SK-N-SH (cell line): Measurements from ENCODE around the gene FAM184A. TPM values are rescaled to one million over a fixed set of nuclear protein-coding genes. Genes with fewer than 3 reads are reported as not detected.

ENCODE experiments used
- CTCF ChIA-PET: fragments of 300-600, 350-600 bp; formaldehyde crosslinking; extraction: SDS; loops from one replicate; lab custom pipeline; 2021; lab: Yijun Ruan, JAX
- POLR2A ChIA-PET: fragments of 350-600 bp; sonication (Branson Sonifier 250); formaldehyde crosslinking; extraction: SDS; loops from one replicate; lab custom pipeline; 2020; ENCODE audit warnings: antibody characterized with exemption, inconsistent platforms; lab: Yijun Ruan, JAX
- DNase-seq: peaks from one replicate; pipeline ENCODE4 v3.0.0; 2012
- H2AFZ ChIP-seq: fragments of 200-600 bp; sonication (generic); 2 replicates; pipeline ENCODE4 v1.8.1; 2016; ENCODE audit warnings: antibody characterized with exemption, mild to moderate bottlenecking, low read depth
- H3F3A ChIP-seq: fragments of 200-600 bp; sonication (generic); replicated peaks from 2 replicates; pipeline ENCODE3; 2016; ENCODE audit warnings: antibody characterized with exemption, mild to moderate bottlenecking; ENCODE audit not compliant: insufficient read depth
- H3K27ac ChIP-seq, 2 experiments: fragments of 200-500 bp in 1 of 2; fragments of 200-600 bp in 1 of 2; sonication (Bioruptor generic) in 1 of 2; sonication (generic), shearing (Covaris generic) in 1 of 2; 2 replicates each; pipeline versions ENCODE4 v1.5.1 to v1.6.1; 2014 to 2016; ENCODE audit warnings: low read depth in 2 of 2, inconsistent platforms in 1 of 2, low read length in 1 of 2, mild to moderate bottlenecking in 1 of 2, mixed read lengths in 1 of 2
- H3K27me3 ChIP-seq: fragments of 200-600 bp; sonication (generic), shearing (Covaris generic); 2 replicates; pipeline ENCODE4 v1.6.1; 2016; ENCODE audit warnings: mixed run types; ENCODE audit not compliant: insufficient read depth
- H3K36me3 ChIP-seq, 2 experiments: fragments of 200-500 bp in 1 of 2; fragments of 200-600 bp in 1 of 2; sonication (Bioruptor generic) in 1 of 2; sonication (generic) in 1 of 2; replicated peaks in 1 of 2; 2 replicates each; pipeline versions ENCODE3 to v1.5.1; 2014 to 2016; ENCODE audit warnings: low read length in 1 of 2, mild to moderate bottlenecking in 1 of 2; ENCODE audit not compliant: insufficient read depth in 2 of 2, control insufficient read depth in 1 of 2
- H3K4me1 ChIP-seq, 2 experiments: fragments of 200-500 bp in 1 of 2; fragments of 200-600 bp in 1 of 2; sonication (Bioruptor generic) in 1 of 2; sonication (generic), shearing (Covaris generic) in 1 of 2; 2 replicates each; pipeline versions ENCODE4 v1.5.1 to v1.6.1; 2014 to 2016; ENCODE audit warnings: low read depth in 1 of 2, low read length in 1 of 2, mixed run types in 1 of 2; ENCODE audit not compliant: insufficient read depth in 2 of 2, control insufficient read depth in 1 of 2
- H3K4me2 ChIP-seq: fragments of 200-600 bp; sonication (generic), shearing (Covaris generic); 2 replicates; pipeline ENCODE4 v1.6.1; 2017; ENCODE audit warnings: mixed run types
- H3K4me3 ChIP-seq, 2 experiments: fragments of 200-500 bp in 1 of 2; fragments of 200-600 bp in 1 of 2; sonication (Bioruptor generic) in 1 of 2; sonication (generic), shearing (Covaris generic) in 1 of 2; 2 replicates each; pipeline versions ENCODE4 v1.5.1 to v1.8.1; 2014 to 2016; ENCODE audit warnings: low read depth in 2 of 2, inconsistent platforms in 1 of 2, low read length in 1 of 2, mild to moderate bottlenecking in 1 of 2, mixed read lengths in 1 of 2, moderate library complexity in 1 of 2
- H3K79me2 ChIP-seq: fragments of 200-600 bp; sonication (generic); 2 replicates; pipeline ENCODE4 v1.8.1; 2017; ENCODE audit warnings: mild to moderate bottlenecking; ENCODE audit not compliant: insufficient read depth
- H3K9ac ChIP-seq: fragments of 200-600 bp; sonication (generic); 2 replicates; pipeline ENCODE4 v1.6.1; 2017; ENCODE audit warnings: mixed run types
- H3K9me2 ChIP-seq: fragments of 200-600 bp; sonication (generic); 2 replicates; pipeline ENCODE4 v1.6.1; 2017; ENCODE audit warnings: mixed run types
- H3K9me3 ChIP-seq: fragments of 200-600 bp; sonication (generic); 2 replicates; pipeline ENCODE4 v1.6.1; 2017; ENCODE audit warnings: mixed run types, mild to moderate bottlenecking, moderate library complexity
- H4K20me1 ChIP-seq: fragments of 200-600 bp; sonication (generic); 2 replicates; pipeline ENCODE4 v1.6.1; 2017; ENCODE audit warnings: mild to moderate bottlenecking, mixed run types; ENCODE audit not compliant: insufficient read depth
- CHD2 ChIP-seq: fragments of 150-350 bp; IDR thresholded peaks from 2 replicates; pipeline ENCODE4 v1.6.1; 2018; ENCODE audit warnings: low read length; ENCODE audit not compliant: partially characterized antibody
- EZH2phosphoT487 ChIP-seq: fragments of 200-600 bp; sonication (generic); IDR thresholded peaks from 2 replicates; pipeline ENCODE4 v1.6.1; 2017; ENCODE audit warnings: low read depth, mixed run types, mild to moderate bottlenecking, antibody characterized with exemption, moderate library complexity, borderline replicate concordance
- FOXM1 ChIP-seq: IDR thresholded peaks from 2 replicates; pipeline ENCODE4 v1.4.0; 2012; ENCODE audit warnings: low read depth, mild to moderate bottlenecking
- GABPA ChIP-seq: IDR thresholded peaks from 2 replicates; pipeline ENCODE4 v1.4.0; 2012; ENCODE audit warnings: low read depth, mild to moderate bottlenecking
- IRF3 ChIP-seq: fragments of 150-350 bp; IDR thresholded peaks from 2 replicates; pipeline ENCODE4 v1.6.1; 2016; ENCODE audit warnings: mild to moderate bottlenecking, low read depth, low read length
- JUND ChIP-seq: IDR thresholded peaks from 2 replicates; pipeline ENCODE4 v1.4.0; 2012
- MXI1 ChIP-seq: IDR thresholded peaks from 2 replicates; pipeline ENCODE4 v1.6.1; 2012; ENCODE audit warnings: mild to moderate bottlenecking, low read depth, low read length, improper control_type of control experiment
- NFIC ChIP-seq: IDR thresholded peaks from 2 replicates; pipeline ENCODE4 v1.4.0; 2012; ENCODE audit warnings: borderline replicate concordance
- NRF1 ChIP-seq: IDR thresholded peaks from 2 replicates; pipeline ENCODE4 v1.6.1; 2012; ENCODE audit warnings: low read depth, mild to moderate bottlenecking, low read length
- POLR2AphosphoS5 ChIP-seq: IDR thresholded peaks from 2 replicates; pipeline ENCODE4 v1.6.1; 2012; ENCODE audit warnings: low read depth, low read length
- RAD21 ChIP-seq: IDR thresholded peaks from 2 replicates; pipeline ENCODE4 v1.6.1; 2012; ENCODE audit warnings: mild to moderate bottlenecking, low read length
- RFX5 ChIP-seq: IDR thresholded peaks from 2 replicates; pipeline ENCODE4 v1.6.1; 2012; ENCODE audit warnings: mild to moderate bottlenecking, improper control_type of control experiment, low read length
- RXRA ChIP-seq: IDR thresholded peaks from 2 replicates; pipeline ENCODE4 v1.4.0; 2012; ENCODE audit warnings: low read depth, mild to moderate bottlenecking, borderline replicate concordance
- SMC3 ChIP-seq: IDR thresholded peaks from 2 replicates; pipeline ENCODE4 v1.6.1; 2012; ENCODE audit warnings: low read depth, low read length, improper control_type of control experiment
- TAF1 ChIP-seq: IDR thresholded peaks from 2 replicates; pipeline ENCODE4 v1.6.1; 2012; ENCODE audit warnings: low read depth, mild to moderate bottlenecking, low read length, moderate library complexity, borderline replicate concordance
- TEAD4 ChIP-seq: IDR thresholded peaks from 2 replicates; pipeline ENCODE4 v1.4.0; 2012; ENCODE audit warnings: mild to moderate bottlenecking, borderline replicate concordance; ENCODE audit not compliant: insufficient read depth
- USF1 ChIP-seq: IDR thresholded peaks from 2 replicates; pipeline ENCODE4 v1.4.0; 2012; ENCODE audit warnings: low read depth, borderline replicate concordance
- YY1 ChIP-seq: IDR thresholded peaks from 2 replicates; pipeline ENCODE4 v1.4.0; 2012; ENCODE audit warnings: low read depth, mild to moderate bottlenecking
- WGBS: methylation state at CpG from one replicate; pipeline ENCODE4 v1.1.6; 2017; ENCODE audit warnings: low lambda C conversion rate; 5-methylcytosine and 5-hydroxymethylcytosine counted together
- polyA plus RNA-seq, 3 experiments: library from polyadenylated mRNA; depleted of rRNA; stranded (reverse); fragments of >200 nt; gene quantifications; 2 replicates each; pipeline ENCODE4 v1.2.3, GENCODE V29; 2012

The FAM184A gene
- polyA plus RNA-seq, 1 of the 3 experiments (the other 2 are of a cell fraction) = 0.38 TPM

GRCh38 chr6:119084784-119085183 is 6.3 kb upstream of the FAM184A start:
- Histone ChIP-seq H3K4me3 (no peak overlapping the region), H3K27me3 (no peaks in the 10 kb centered on the region; the same call in 1 of the 2 replicates), H3K27ac (no peak overlapping the region), H4K20me1 (no peaks in the 10 kb centered on the region), H3K36me3 (no peaks in the 10 kb centered on the region), H3K9ac (no peak overlapping the region), H3F3A (peaks cover under 1% of the 10 kb centered on the region), H2AFZ (no peak overlapping the region), H3K4me2 (no peak overlapping the region), H3K9me2 (no peaks in the 10 kb centered on the region), H3K4me1 (no peaks in the 10 kb centered on the region; a peak in 2 of 4 replicates), H3K79me2 (no peaks in the 10 kb centered on the region), H3K9me3 (no peaks in the 10 kb centered on the region)
- WGBS = 22% methylated on average over 1 of the region's 1 CpG
- no peak for DNase-seq
- CTCF ChIA-PET = no interaction called here
- TF ChIP-seq TAF1 (no peak), TEAD4 (no peak), YY1 (no peak), EZH2phosphoT487 (no peak), JUND (no peak), RFX5 (no peak), USF1 (no peak), NRF1 (no peak), MXI1 (no peak), RAD21 (no peak), NFIC (no peak), RXRA (no peak), IRF3 (no peak), FOXM1 (no peak)
- POLR2A ChIA-PET = no interaction called here

- ChIA-PET CTCF (no interaction called here), POLR2A (no interaction called here)
- no peaks in the 10 kb centered on the region; a peak in 3 of 4 replicates for H3K4me1 ChIP-seq
- H3K79me2 ChIP-seq = no peaks in the 10 kb centered on the region
- DNase-seq = no peak
- no peak overlapping the region for H3K27ac ChIP-seq
- H4K20me1 ChIP-seq = no peaks in the 10 kb centered on the region
- no peaks in the 10 kb centered on the region for H3K9me2 ChIP-seq
- H3F3A ChIP-seq = peaks cover 4% of the 10 kb centered on the region
- no peak overlapping the region for H3K4me3 ChIP-seq
- H3K9ac ChIP-seq = no peak overlapping the region
- no peaks in the 10 kb centered on the region; the same call in 1 of the 2 replicates for H3K27me3 ChIP-seq
- 47% methylated on average over 5 of the region's 5 CpGs for WGBS
- TF ChIP-seq GABPA (no peak), CHD2 (no peak), RAD21 (no peak), FOXM1 (no peak), POLR2AphosphoS5 (no peak), RXRA (no peak), YY1 (no peak), SMC3 (no peak)
- H3K36me3 ChIP-seq = no peaks in the 10 kb centered on the region
- no peak overlapping the region for H3K4me2 ChIP-seq
- H2AFZ ChIP-seq = no peak overlapping the region
- no peaks in the 10 kb centered on the region for H3K9me3 ChIP-seq
Observed at GRCh38 chr6:119083007-119083406, 4.5 kb upstream of the FAM184A start.
